HCT116 (cell line): ENCODE measurements around the gene RNGTT. TPM values are rescaled to one million over a fixed set of nuclear protein-coding genes. Genes with fewer than 3 reads are reported as not detected.

Experiments
- ATAC-seq: fragments of 200-7000 bp; cut with Tn5 transposase; 2 replicates; pipeline ENCODE4 v1.9.1; 2020; ENCODE audit warnings: mild to moderate bottlenecking, moderate library complexity
- BruUV-seq: library from RNA; stranded (reverse); fragments of 400-500 nt; replicated peaks from 2 replicates; lab custom pipeline; 2021; lab: Mats Ljungman, UMichigan
- CTCF ChIA-PET: fragments of 300-600 bp; sonication (Branson Sonifier 250); formaldehyde crosslinking; loops from one replicate; lab custom pipeline; 2021; ENCODE audit warnings: antibody characterized with exemption; lab: Charles Lee
- POLR2A ChIA-PET: fragments of 300-600, 350-600 bp; sonication (Branson Sonifier 250); formaldehyde crosslinking; loops from one replicate; lab custom pipeline; 2021; ENCODE audit warnings: antibody characterized with exemption; lab: Charles Lee
- RAD21 ChIA-PET, 2 experiments: fragments of 300-600 bp; sonication (Branson Sonifier 250); formaldehyde crosslinking; loops; one replicate each; lab custom pipeline; 2023; ENCODE audit warnings: low total read pairs in 2 of 2; ENCODE audit not compliant: uncharacterized antibody in 2 of 2, unreplicated experiment in 2 of 2, low non-redundant PET in 1 of 2; lab: Charles Lee
- DNase-seq: peaks from one replicate; pipeline ENCODE4 v3.0.0-alpha.2; 2010; ENCODE audit warnings: low read depth, low spot score
- H2AFZ ChIP-seq: fragments of 200-600 bp; shearing (Covaris generic), sonication (generic); 2 replicates; pipeline ENCODE4 v1.6.1; 2017; ENCODE audit warnings: low read depth, mixed run types, mixed read lengths, antibody characterized with exemption, low read length; ENCODE audit not compliant: poor library complexity, severe bottlenecking
- H3K27ac ChIP-seq: 2 replicates; pipeline ENCODE4 v1.5.1; 2012; ENCODE audit warnings: low read depth, low read length
- H3K27me3 ChIP-seq: fragments of 200-600 bp; sonication (generic); 2 replicates; pipeline ENCODE4 v1.6.1; 2016; ENCODE audit warnings: mixed run types, low read length, mixed read lengths; ENCODE audit not compliant: insufficient read depth
- H3K36me3 ChIP-seq, 2 experiments: fragments of 200-500 bp in 1 of 2; fragments of 200-600 bp in 1 of 2; sonication (Bioruptor generic) in 1 of 2; sonication (generic) in 1 of 2; 2 replicates each; pipeline versions ENCODE4 v1.5.1 to v1.6.1; 2014 to 2016; ENCODE audit warnings: low read length in 2 of 2, inconsistent platforms in 1 of 2, mixed read lengths in 1 of 2, mixed run types in 1 of 2; ENCODE audit not compliant: insufficient read depth in 2 of 2, control insufficient read depth in 1 of 2
- H3K4me1 ChIP-seq, 2 experiments: fragments of 200-600 bp in 1 of 2; sonication (generic) in 1 of 2; 2 replicates each; pipeline versions ENCODE4 v1.5.1 to v1.6.1; 2012 to 2017; ENCODE audit warnings: low read length in 2 of 2, inconsistent platforms in 1 of 2, mild to moderate bottlenecking in 1 of 2, mixed read lengths in 1 of 2, mixed run types in 1 of 2, moderate library complexity in 1 of 2; ENCODE audit not compliant: insufficient read depth in 2 of 2, control insufficient read depth in 1 of 2
- H3K4me2 ChIP-seq: fragments of 200-600 bp; sonication (generic); 2 replicates; pipeline ENCODE4 v1.6.1; 2017; ENCODE audit warnings: mixed run types, low read length, mixed read lengths
- H3K4me3 ChIP-seq, 2 experiments: fragments of 200-600 bp in 1 of 2; sonication (generic) in 1 of 2; replicated peaks in 1 of 2; 2 replicates each; pipeline ENCODE4 v1.5.1; 2011 to 2016; ENCODE audit warnings: low read length in 2 of 2, control low read depth in 1 of 2, low read depth in 1 of 2, mild to moderate bottlenecking in 1 of 2, mixed read lengths in 1 of 2, mixed run types in 1 of 2
- H3K79me2 ChIP-seq: fragments of 200-600 bp; sonication (generic); 2 replicates; pipeline ENCODE4 v1.6.1; 2017; ENCODE audit warnings: mild to moderate bottlenecking, mixed run types, low read length, moderate library complexity, mixed read lengths; ENCODE audit not compliant: insufficient read depth
- H3K9ac ChIP-seq: fragments of 200-600 bp; sonication (generic); 2 replicates; pipeline ENCODE4 v1.6.1; 2016; ENCODE audit warnings: low read length, mixed read lengths
- H3K9me2 ChIP-seq: fragments of 200-600 bp; sonication (generic), shearing (Covaris generic); 2 replicates; pipeline ENCODE4 v1.6.1; 2017; ENCODE audit warnings: mixed run types, mild to moderate bottlenecking, moderate library complexity; ENCODE audit not compliant: insufficient read depth
- H3K9me3 ChIP-seq, 2 experiments: fragments of 200-500 bp in 1 of 2; fragments of 200-600 bp in 1 of 2; sonication (Bioruptor generic) in 1 of 2; sonication (generic) in 1 of 2; 2 replicates each; pipeline ENCODE4 v1.6.1; 2014 to 2017; ENCODE audit warnings: low read length in 2 of 2, mixed read lengths in 2 of 2, inconsistent platforms in 1 of 2, low read depth in 1 of 2, mild to moderate bottlenecking in 1 of 2, mixed run types in 1 of 2, moderate library complexity in 1 of 2; ENCODE audit not compliant: control insufficient read depth in 1 of 2, insufficient read depth in 1 of 2
- H4K20me1 ChIP-seq: fragments of 200-600 bp; sonication (generic), shearing (Covaris generic); 2 replicates; pipeline ENCODE4 v1.6.1; 2017; ENCODE audit warnings: mixed run types, mild to moderate bottlenecking, moderate library complexity; ENCODE audit not compliant: insufficient read depth
- CBX3 ChIP-seq: IDR thresholded peaks from 2 replicates; pipeline ENCODE4 v1.6.1; 2012; ENCODE audit warnings: low read depth
- CEBPB ChIP-seq: IDR thresholded peaks from 2 replicates; pipeline ENCODE4 v1.6.1; 2012; ENCODE audit warnings: low read depth
- EZH2 ChIP-seq: fragments of 200-600 bp; sonication (generic); IDR thresholded peaks from 2 replicates; pipeline ENCODE4 v1.6.1; 2017; ENCODE audit warnings: antibody characterized with exemption, mixed run types
- EZH2phosphoT487 ChIP-seq: fragments of 200-600 bp; IDR thresholded peaks from 2 replicates; pipeline ENCODE4 v1.6.1; 2018; ENCODE audit warnings: antibody characterized with exemption, borderline replicate concordance
- FOSL1 ChIP-seq: IDR thresholded peaks from 2 replicates; pipeline ENCODE4 v1.6.1; 2012; ENCODE audit warnings: low read depth
- JUND ChIP-seq: IDR thresholded peaks from 2 replicates; pipeline ENCODE4 v1.6.1; 2012
- MAX ChIP-seq: IDR thresholded peaks from 2 replicates; pipeline ENCODE4 v1.6.1; 2012
- POLR2A ChIP-seq: IDR thresholded peaks from 2 replicates; pipeline ENCODE4 v1.7.0; 2011; ENCODE audit warnings: borderline replicate concordance; ENCODE audit not compliant: insufficient read depth, insufficient read length; ENCODE audit errors: extremely low read depth
- POLR2AphosphoS5 ChIP-seq: IDR thresholded peaks from 2 replicates; pipeline ENCODE4 v1.6.1; 2011; ENCODE audit warnings: mild to moderate bottlenecking, low read depth, low read length, moderate library complexity
- REST ChIP-seq: IDR thresholded peaks from 2 replicates; pipeline ENCODE4 v1.6.1; 2012; ENCODE audit warnings: low read depth
- SP1 ChIP-seq: IDR thresholded peaks from 2 replicates; pipeline ENCODE4 v1.6.1; 2012; ENCODE audit warnings: low read depth
- SRF ChIP-seq: IDR thresholded peaks from 2 replicates; pipeline ENCODE4 v1.6.1; 2012; ENCODE audit warnings: low read depth
- ZNF274 ChIP-seq: fragments of 200-500 bp; sonication (Bioruptor generic); IDR thresholded peaks from 2 replicates; pipeline ENCODE4 v1.6.1; 2014; ENCODE audit warnings: mild to moderate bottlenecking, low read depth, low read length, inconsistent platforms
- intact Hi-C: fragments of 100-400 bp; cut with micrococcal nuclease; formaldehyde crosslinking; loops from 2 replicates; pipeline ENCODE4 v1.10.0; 2022
- total RNA-seq: library from RNA; stranded (reverse); gene quantifications from one replicate; pipeline ENCODE4 v1.2.1, GENCODE V29; 2021; ENCODE audit not compliant: unreplicated experiment

Gene RNGTT
- total RNA-seq, 1 experiment from 2014 or later = 23.0 TPM

- RAD21 ChIA-PET = no interaction called here
- no TSS peak for BruUV-seq
- intact Hi-C loops = no loop called here
Measured at GRCh38 chr6:88808381-88808780, 155.0 kb downstream of the RNGTT start.

More at GRCh38 chr6:88808381-88808780, 155.0 kb downstream of the RNGTT start:
- H3K79me2 ChIP-seq = no peaks in the 10 kb centered on the region
- H3K27ac ChIP-seq = no peak overlapping the region
- DNase-seq = no peak
- CTCF ChIA-PET = no interaction called here
- no peak overlapping the region for H2AFZ ChIP-seq
- H3K9me3 ChIP-seq = peaks cover 0 to 5% of the 10 kb centered on the region in 2 experiments; a peak in 2 of 4 replicates
- H3K36me3 ChIP-seq = no peaks in the 10 kb centered on the region
- no peaks in the 10 kb centered on the region for H3K9me2 ChIP-seq
- no peak overlapping the region for H3K4me2 ChIP-seq
- no peak for ATAC-seq
- TF ChIP-seq SRF (no peak), JUND (no peak), EZH2phosphoT487 (no peak), REST (no peak), SP1 (no peak), EZH2 (no peak), FOSL1 (no peak), POLR2AphosphoS5 (no peak), CBX3 (no peak), ZNF274 (no peak), MAX (no peak), POLR2A (no peak), CEBPB (no peak)
- POLR2A ChIA-PET = no interaction called here
- H3K27me3 ChIP-seq = no peaks in the 10 kb centered on the region
- H3K9ac ChIP-seq = no peak overlapping the region
- no peak overlapping the region for H3K4me3 ChIP-seq
- no peaks in the 10 kb centered on the region for H3K4me1 ChIP-seq
- no peaks in the 10 kb centered on the region for H4K20me1 ChIP-seq
